Camera-type eye (tissue), 1 donor: ENCODE data around the gene EFNB3. TPM values are rescaled to one million over a fixed set of nuclear protein-coding genes. Genes with fewer than 3 reads are reported as not detected.

Experiments
- total RNA-seq: library from RNA; depleted of rRNA; stranded (reverse); fragments of >200 nt; gene quantifications from one replicate; pipeline ENCODE4 v1.2.3, GENCODE V29; 2014

EFNB3 gene
- total RNA-seq: 10.0 TPM

GRCh38 chr17:7704601-7705268 is at the start of gene EFNB3:
TSS of gene EFNB3 (plus strand) at chr17:7705202. CDS start at chr17:7705599, 397 bp downstream.

GRCh38 chr17:7687072-7687907 is 17.7 kb upstream of the EFNB3 start, which contains the start of gene TP53:
TSS of gene TP53 (minus strand) at chr17:7687490. CDS start at chr17:7676594, 10,896 bp downstream.

GRCh38 chr17:7687908-7688807 is 16.8 kb upstream of the EFNB3 start, which contains the start of gene WRAP53:
TSS of gene WRAP53 (plus strand) at chr17:7688477. CDS start at chr17:7688649, 172 bp downstream.

GRCh38 chr17:7716901-7717755 is 12.1 kb downstream of the EFNB3 start, which contains the start of gene DNAH2:
TSS of gene DNAH2 (plus strand) at chr17:7717744. CDS start at chr17:7719735, 1,991 bp downstream.

Other genes starting within 250 kb of the EFNB3 start
- gene ZBTB4, start 225.6 kb upstream of the EFNB3 start, total RNA-seq: 35.8 TPM
- gene SLC35G6, start 223.8 kb upstream of the EFNB3 start, total RNA-seq: not detected
- gene POLR2A, start 220.8 kb upstream of the EFNB3 start, total RNA-seq: 114 TPM
- 16.2 TPM for gene TNFSF12, start 156.1 kb upstream of the EFNB3 start, total RNA-seq
- gene TNFSF13, start 146.5 kb upstream of the EFNB3 start, total RNA-seq: 7.6 TPM
- gene SENP3, start 143.3 kb upstream of the EFNB3 start, total RNA-seq: 54.2 TPM
- gene CD68, start 125.6 kb upstream of the EFNB3 start, total RNA-seq: 5.9 TPM
- gene MPDU1, start 121.3 kb upstream of the EFNB3 start, total RNA-seq: 68.1 TPM
- 3.2 TPM for gene SOX15, start 115.1 kb upstream of the EFNB3 start, total RNA-seq
- gene FXR2, start 90.3 kb upstream of the EFNB3 start, total RNA-seq: 43.2 TPM
- 41.5 TPM for gene SAT2, start 77.4 kb upstream of the EFNB3 start, total RNA-seq
- 1.3 TPM for gene SHBG, start 75.1 kb upstream of the EFNB3 start, total RNA-seq
- 62.5 TPM for gene ATP1B2, start 54.3 kb upstream of the EFNB3 start, total RNA-seq
- gene TP53, start 17.7 kb upstream of the EFNB3 start, total RNA-seq: 27.9 TPM
- 5.6 TPM for gene WRAP53, start 16.7 kb upstream of the EFNB3 start, total RNA-seq
- 0.60 TPM for gene DNAH2, start 12.5 kb downstream of the EFNB3 start, total RNA-seq
- gene KDM6B, start 129.0 kb downstream of the EFNB3 start, total RNA-seq: 24.5 TPM
- gene TMEM88, start 149.9 kb downstream of the EFNB3 start, total RNA-seq: 4.4 TPM
- gene NAA38, start 152.4 kb downstream of the EFNB3 start, total RNA-seq: 24.0 TPM
- 24.2 TPM for gene CYB5D1, start 152.8 kb downstream of the EFNB3 start, total RNA-seq
- 140 TPM for gene CHD3, start 183.6 kb downstream of the EFNB3 start, total RNA-seq
- gene RNF227, start 211.1 kb downstream of the EFNB3 start, total RNA-seq: 32.9 TPM
- gene KCNAB3, start 224.7 kb downstream of the EFNB3 start, total RNA-seq: 8.0 TPM
- 35.0 TPM for gene TRAPPC1, start 226.7 kb downstream of the EFNB3 start, total RNA-seq
- 30.6 TPM for gene CNTROB, start 227.0 kb downstream of the EFNB3 start, total RNA-seq